H1 (cell line): ENCODE measurements around the gene MAST2. TPM values are rescaled to one million over a fixed set of nuclear protein-coding genes. Genes with fewer than 3 reads are reported as not detected.

Experiments
- CTCF ChIA-PET: fragments of 300-600 bp; sonication (Branson Sonifier 250); formaldehyde crosslinking; loops from one replicate; lab custom pipeline; 2021; ENCODE audit not compliant: partially characterized antibody; lab: Charles Lee
- POLR2A ChIA-PET: fragments of 300-600 bp; sonication (Branson Sonifier 250); formaldehyde crosslinking; loops from one replicate; lab custom pipeline; 2021; ENCODE audit warnings: inconsistent platforms; ENCODE audit not compliant: partially characterized antibody; lab: Charles Lee
- DNase-seq, 2 experiments: peaks; one replicate each; pipeline versions ENCODE4 v3.0.0 to v3.0.0-alpha.2; 2010 to 2022; ENCODE audit warnings: low spot score in 2 of 2, low read depth in 1 of 2, mixed read lengths in 1 of 2
- FAIRE-seq: peaks from 2 replicates; lab custom pipeline; 2011; peaks lifted over from hg19 to GRCh38; lab: Jason Lieb, UNC
- H2AFZ ChIP-seq: 2 replicates; pipeline ENCODE4 v1.8.1; 2012; ENCODE audit warnings: low read length, inconsistent platforms
- H2AK5ac ChIP-seq: 2 replicates; pipeline ENCODE4 v1.6.1; 2013; ENCODE audit warnings: low read depth, low read length
- H2BK120ac ChIP-seq: replicated peaks from 2 replicates; pipeline ENCODE3; 2013; ENCODE audit warnings: low read depth, low read length, inconsistent platforms
- H2BK12ac ChIP-seq: 2 replicates; pipeline ENCODE4 v1.6.1; 2013; ENCODE audit warnings: low read depth, low read length
- H2BK15ac ChIP-seq: 2 replicates; pipeline ENCODE4 v1.6.1; 2013; ENCODE audit warnings: low read length
- H2BK20ac ChIP-seq: 2 replicates; pipeline ENCODE4 v1.6.1; 2013; ENCODE audit warnings: low read length
- H2BK5ac ChIP-seq: 2 replicates; pipeline ENCODE4 v1.6.1; 2013; ENCODE audit warnings: low read depth, low read length
- H3K14ac ChIP-seq: 2 replicates; pipeline ENCODE4 v1.6.1; 2013; ENCODE audit warnings: inconsistent platforms; ENCODE audit not compliant: insufficient read length
- H3K18ac ChIP-seq: 2 replicates; pipeline ENCODE4 v1.6.1; 2013; ENCODE audit warnings: low read length; ENCODE audit errors: extremely low read depth
- H3K23ac ChIP-seq: 2 replicates; pipeline ENCODE4 v1.6.1; 2013; ENCODE audit warnings: inconsistent platforms; ENCODE audit not compliant: insufficient read length
- H3K23me2 ChIP-seq: 2 replicates; pipeline ENCODE4 v1.6.1; 2013; ENCODE audit warnings: low read depth, low read length
- H3K27ac ChIP-seq: 2 replicates; pipeline ENCODE4 v1.6.1; 2011; ENCODE audit warnings: low read depth, low read length, inconsistent platforms
- H3K27me3 ChIP-seq, 4 experiments: replicated peaks in 1 of 4; 1 replicate in 1 of 4; 2 replicates in 3 of 4; pipeline versions ENCODE4 v1.6.1 to v1.8.1; 2011 to 2013; ENCODE audit warnings: low read length in 3 of 4, mild to moderate bottlenecking in 3 of 4, inconsistent platforms in 2 of 4, mixed read lengths in 2 of 4, moderate library complexity in 1 of 4; ENCODE audit not compliant: control insufficient read depth in 3 of 4, insufficient read depth in 3 of 4; ENCODE audit errors: extremely low read depth in 1 of 4
- H3K36me3 ChIP-seq, 4 experiments: 2 replicates each; pipeline versions ENCODE4 v1.6.1 to v1.8.1; 2011 to 2013; ENCODE audit warnings: mild to moderate bottlenecking in 4 of 4, low read length in 3 of 4, moderate library complexity in 2 of 4, control low read depth in 1 of 4, inconsistent platforms in 1 of 4; ENCODE audit not compliant: insufficient read depth in 4 of 4, control insufficient read depth in 2 of 4
- H3K4ac ChIP-seq: replicated peaks from 2 replicates; pipeline ENCODE3; 2013; ENCODE audit warnings: low read length, low read depth, mixed read lengths, inconsistent platforms; ENCODE audit not compliant: insufficient read length
- H3K4me1 ChIP-seq, 4 experiments: replicated peaks in 1 of 4; 1 replicate in 1 of 4; 2 replicates in 3 of 4; pipeline versions ENCODE4 v1.6.1 to v1.8.1; 2011 to 2013; ENCODE audit warnings: low read length in 3 of 4, inconsistent platforms in 2 of 4, mixed read lengths in 1 of 4; ENCODE audit not compliant: insufficient read depth in 4 of 4, control insufficient read depth in 3 of 4
- H3K4me2 ChIP-seq, 2 experiments: 2 replicates each; pipeline versions ENCODE4 v1.6.1 to v1.8.1; 2011 to 2013; ENCODE audit warnings: low read depth in 2 of 2, low read length in 2 of 2, control low read depth in 1 of 2, inconsistent platforms in 1 of 2, mild to moderate bottlenecking in 1 of 2; ENCODE audit not compliant: insufficient read depth in 1 of 2
- H3K4me3 ChIP-seq, 4 experiments: fragments of 200-600, 300-600 bp in 1 of 4; sonication (generic), shearing (Covaris generic), sonication (Bioruptor Twin) in 1 of 4; 2 replicates each; pipeline versions ENCODE4 v1.5.1 to v1.8.1; 2011 to 2016; ENCODE audit warnings: low read length in 4 of 4, low read depth in 3 of 4, control low read depth in 2 of 4, inconsistent platforms in 2 of 4, mild to moderate bottlenecking in 2 of 4, mixed read lengths in 1 of 4, moderate library complexity in 1 of 4; ENCODE audit not compliant: insufficient read depth in 2 of 4; ENCODE audit errors: extremely low read depth in 1 of 4
- H3K56ac ChIP-seq: replicated peaks from 2 replicates; pipeline ENCODE3; 2013; ENCODE audit warnings: low read depth, mild to moderate bottlenecking, mixed read lengths, low read length, inconsistent platforms; ENCODE audit not compliant: insufficient read length
- H3K79me1 ChIP-seq: 2 replicates; pipeline ENCODE4 v1.6.1; 2013; ENCODE audit warnings: low read depth, low read length, control low read depth
- H3K79me2 ChIP-seq, 2 experiments: 2 replicates each; pipeline versions ENCODE4 v1.6.1 to v1.8.1; 2012 to 2013; ENCODE audit warnings: low read length in 2 of 2, mild to moderate bottlenecking in 2 of 2, inconsistent platforms in 1 of 2; ENCODE audit not compliant: insufficient read depth in 2 of 2, control insufficient read depth in 1 of 2
- H3K9ac ChIP-seq, 4 experiments: replicated peaks in 1 of 4; 1 replicate in 1 of 4; 2 replicates in 3 of 4; pipeline versions ENCODE4 v1.6.1 to v1.8.1; 2011 to 2013; ENCODE audit warnings: low read depth in 3 of 4, low read length in 3 of 4, control low read depth in 2 of 4, mild to moderate bottlenecking in 2 of 4, moderate library complexity in 2 of 4, inconsistent platforms in 1 of 4; ENCODE audit errors: extremely low read depth in 1 of 4
- H3K9me3 ChIP-seq, 2 experiments: 2 replicates each; pipeline versions ENCODE4 v1.6.1 to v1.8.1; 2012 to 2013; ENCODE audit warnings: mild to moderate bottlenecking in 2 of 2, moderate library complexity in 2 of 2, control low read depth in 1 of 2, inconsistent platforms in 1 of 2, low read depth in 1 of 2, low read length in 1 of 2, mixed read lengths in 1 of 2; ENCODE audit not compliant: insufficient read depth in 2 of 2
- H4K20me1 ChIP-seq, 2 experiments: replicated peaks in 1 of 2; 2 replicates each; pipeline versions ENCODE3 to v1.8.1; 2011 to 2013; ENCODE audit warnings: inconsistent platforms in 2 of 2, low read length in 2 of 2, mild to moderate bottlenecking in 1 of 2; ENCODE audit not compliant: insufficient read depth in 2 of 2, control insufficient read depth in 1 of 2
- H4K5ac ChIP-seq: 2 replicates; pipeline ENCODE4 v1.6.1; 2013; ENCODE audit warnings: low read length, low read depth, mixed read lengths, inconsistent platforms; ENCODE audit not compliant: insufficient read length
- H4K8ac ChIP-seq: 2 replicates; pipeline ENCODE4 v1.8.0; 2013; ENCODE audit warnings: mild to moderate bottlenecking, moderate library complexity, low read length, inconsistent platforms; ENCODE audit not compliant: insufficient read depth; ENCODE audit errors: extremely low read depth
- H4K91ac ChIP-seq: replicated peaks from 2 replicates; pipeline ENCODE3; 2013; ENCODE audit warnings: low read length, mixed read lengths, inconsistent platforms; ENCODE audit not compliant: insufficient read length
- ASH2L ChIP-seq: fragments of 200-600, 300-600 bp; sonication (generic); IDR thresholded peaks from one replicate; pipeline ENCODE4 v1.7.1; 2017; ENCODE audit warnings: low read length
- CTBP2 ChIP-seq: IDR thresholded peaks from 2 replicates; pipeline ENCODE4 v1.7.0; 2011; ENCODE audit warnings: borderline replicate concordance, mild to moderate bottlenecking, moderate library complexity, mixed read lengths, low read length; ENCODE audit not compliant: insufficient read depth, insufficient read length
- EGR1 ChIP-seq: IDR thresholded peaks from 2 replicates; pipeline ENCODE4 v1.6.1; 2011; ENCODE audit warnings: low read depth, low read length, borderline replicate concordance
- NANOG ChIP-seq: IDR thresholded peaks from 2 replicates; pipeline ENCODE4 v1.6.1; 2011; ENCODE audit warnings: low read length, low read depth, mild to moderate bottlenecking, inconsistent platforms; ENCODE audit not compliant: insufficient read depth, poor library complexity, severe bottlenecking
- RAD21 ChIP-seq, 2 experiments: IDR thresholded peaks in 1 of 2; conservative IDR thresholded peaks in 1 of 2; 2 replicates each; pipeline ENCODE4 v1.6.1; 2011; ENCODE audit warnings: low read depth in 2 of 2, low read length in 2 of 2, improper control_type of control experiment in 1 of 2, inconsistent platforms in 1 of 2, mild to moderate bottlenecking in 1 of 2, moderate library complexity in 1 of 2
- RBBP5 ChIP-seq: IDR thresholded peaks from 2 replicates; pipeline ENCODE4 v1.7.1; 2012; ENCODE audit warnings: low read depth, mild to moderate bottlenecking, inconsistent platforms, low read length, moderate library complexity, borderline replicate concordance
- SP1 ChIP-seq: IDR thresholded peaks from 2 replicates; pipeline ENCODE4 v1.6.1; 2011; ENCODE audit warnings: low read depth, low read length
- WGBS, 2 experiments: shearing (Covaris generic) in 1 of 2; methylation state at CpG; one replicate each; pipeline versions ENCODE4 v1.1.6 to v1.1.7; 2013 to 2015; ENCODE audit warnings: low lambda C conversion rate in 2 of 2, mixed read lengths in 2 of 2, inconsistent platforms in 1 of 2, low coverage in 1 of 2, missing lambda C conversion rate in 1 of 2; ENCODE audit not compliant: insufficient replicate concordance in 2 of 2, insufficient coverage in 1 of 2, insufficient read length in 1 of 2; ENCODE audit errors: extremely low coverage in 1 of 2, missing lambda C conversion rate in 1 of 2; 5-methylcytosine and 5-hydroxymethylcytosine counted together
- polyA plus RNA-seq, 7 experiments: library from polyadenylated mRNA; depleted of rRNA in 3 of 7; stranded (reverse) in 5 of 7; unstranded in 2 of 7; fragments of >200 nt in 5 of 7; fragments of 200-250 nt in 2 of 7; gene quantifications; 1 replicate in 5 of 7; 2 replicates in 1 of 7; 4 replicates in 1 of 7; pipeline versions ENCODE4 v1.2.1 to v1.2.3, GENCODE V29; 2011 to 2013; ENCODE audit warnings: missing spikeins in 2 of 7, mixed read lengths in 2 of 7
- total RNA-seq: library from RNA; stranded (reverse); fragmentation: NEBNext Ultra II Directional; extraction: Animal tissue kit (Norgen Biotek cat#: 25700); gene quantifications from 2 replicates; pipeline ENCODE4 v1.2.1, GENCODE V29; 2021
- TF ChIP-seq, protein P1 (sequence below): IDR thresholded peaks from 2 replicates; pipeline ENCODE4 v1.6.1; 2011; ENCODE audit warnings: low read length, improper control_type of control experiment
- TF ChIP-seq, protein P2 (sequence below), 3 experiments: IDR thresholded peaks; 1 replicate in 2 of 3; 2 replicates in 1 of 3; pipeline versions ENCODE4 v1.5.1 to v1.6.1; 2011; ENCODE audit warnings: low read length in 3 of 3, mild to moderate bottlenecking in 3 of 3, inconsistent platforms in 2 of 3, low read depth in 1 of 3, moderate library complexity in 1 of 3; ENCODE audit not compliant: insufficient read depth in 1 of 3; ENCODE audit errors: control extremely low read depth in 1 of 3

Gene MAST2
- total and polyA plus RNA-seq, 2 of the 8 experiments (the other 6 are each of a cell fraction or from before 2014, with no cell fraction given) = 20.5 to 35.4 TPM

- CTCF ChIA-PET = interaction anchor here (0.9 to 1.1 kb wide), 2 partner anchors 16 to 22 kb away, joined by 3 to 6 read pairs; no protein-coding TSS in a partner anchor
- peaks cover 0 to 18% (median 6%) of the 10 kb centered on the region in 4 experiments; a peak in 6 of 8 replicates for H3K36me3 ChIP-seq
- no peak overlapping the region for H4K91ac ChIP-seq
Measured at GRCh38 chr1:46058936-46059335, 255.5 kb downstream of the MAST2 start.

More at GRCh38 chr1:46058936-46059335, 255.5 kb downstream of the MAST2 start:
- no peak for FAIRE-seq
- 90% methylated on average over 5 of the region's 5 CpGs; no CpG with 5 or more reads in 1 of the 2 experiments for WGBS, 2 experiments
- Histone ChIP-seq H3K9me3 (peaks cover 0 to 4% of the 10 kb centered on the region in 2 experiments; a peak in 2 of 4 replicates), H3K79me2 (no peaks in the 10 kb centered on the region), H2BK5ac (no peak overlapping the region), H2AFZ (no peak overlapping the region), H3K14ac (no peak overlapping the region), H3K4me1 (no peaks in the 10 kb centered on the region; a peak in 1 of 7 replicates), H3K9ac (no peak overlapping the region), H4K5ac (no peak overlapping the region), H2BK15ac (no peak overlapping the region), H3K79me1 (no peaks in the 10 kb centered on the region), H3K27me3 (no peaks in the 10 kb centered on the region), H3K18ac (no peak overlapping the region), H3K23me2 (no peaks in the 10 kb centered on the region; the same call in 1 of the 2 replicates), H2BK120ac (no peak overlapping the region), H3K23ac (no peak overlapping the region), H4K8ac (no peak overlapping the region), H4K20me1 (no peaks in the 10 kb centered on the region), H2BK12ac (no peak overlapping the region), H3K4me2 (no peak overlapping the region), H3K4me3 (no peak overlapping the region)
- no peak for DNase-seq
- no peak for TF ChIP-seq RAD21 (IDR thresholded peaks at IDR 0.05 in 1 of 2, conservative IDR thresholded peaks at IDR 0.05 in 1 of 2; ENCODE audit: low read depth in 2 of 2, low read length in 2 of 2)
- no peak for TF ChIP-seq ASH2L
- no peak for TF ChIP-seq SP1
- no peak for TF ChIP-seq EGR1
- TF ChIP-seq, protein P1, sequence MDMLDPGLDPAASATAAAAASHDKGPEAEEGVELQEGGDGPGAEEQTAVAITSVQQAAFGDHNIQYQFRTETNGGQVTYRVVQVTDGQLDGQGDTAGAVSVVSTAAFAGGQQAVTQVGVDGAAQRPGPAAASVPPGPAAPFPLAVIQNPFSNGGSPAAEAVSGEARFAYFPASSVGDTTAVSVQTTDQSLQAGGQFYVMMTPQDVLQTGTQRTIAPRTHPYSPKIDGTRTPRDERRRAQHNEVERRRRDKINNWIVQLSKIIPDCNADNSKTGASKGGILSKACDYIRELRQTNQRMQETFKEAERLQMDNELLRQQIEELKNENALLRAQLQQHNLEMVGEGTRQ = no peak
- TF ChIP-seq NANOG = no peak
- TF ChIP-seq, protein P2, sequence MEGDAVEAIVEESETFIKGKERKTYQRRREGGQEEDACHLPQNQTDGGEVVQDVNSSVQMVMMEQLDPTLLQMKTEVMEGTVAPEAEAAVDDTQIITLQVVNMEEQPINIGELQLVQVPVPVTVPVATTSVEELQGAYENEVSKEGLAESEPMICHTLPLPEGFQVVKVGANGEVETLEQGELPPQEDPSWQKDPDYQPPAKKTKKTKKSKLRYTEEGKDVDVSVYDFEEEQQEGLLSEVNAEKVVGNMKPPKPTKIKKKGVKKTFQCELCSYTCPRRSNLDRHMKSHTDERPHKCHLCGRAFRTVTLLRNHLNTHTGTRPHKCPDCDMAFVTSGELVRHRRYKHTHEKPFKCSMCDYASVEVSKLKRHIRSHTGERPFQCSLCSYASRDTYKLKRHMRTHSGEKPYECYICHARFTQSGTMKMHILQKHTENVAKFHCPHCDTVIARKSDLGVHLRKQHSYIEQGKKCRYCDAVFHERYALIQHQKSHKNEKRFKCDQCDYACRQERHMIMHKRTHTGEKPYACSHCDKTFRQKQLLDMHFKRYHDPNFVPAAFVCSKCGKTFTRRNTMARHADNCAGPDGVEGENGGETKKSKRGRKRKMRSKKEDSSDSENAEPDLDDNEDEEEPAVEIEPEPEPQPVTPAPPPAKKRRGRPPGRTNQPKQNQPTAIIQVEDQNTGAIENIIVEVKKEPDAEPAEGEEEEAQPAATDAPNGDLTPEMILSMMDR (IDR thresholded peaks at IDR 0.05; ENCODE audit: control extremely low read depth in 1 of 3, insufficient read depth in 1 of 3, low read depth in 1 of 3, low read length in 3 of 3) = no peak
- TF ChIP-seq RBBP5 = no peak
- TF ChIP-seq CTBP2 = no peak
- TF ChIP-seq, all 59 proteins: peak for 0
- Histone ChIP-seq H3K56ac (no peak overlapping the region), H3K4ac (no peak overlapping the region), H2AK5ac (no peak overlapping the region), H3K27ac (no peak overlapping the region), H2BK20ac (no peak overlapping the region)
- POLR2A ChIA-PET = no interaction called here
